ENCODE measurements around the gene COA5. TPM values are rescaled to one million over a fixed set of nuclear protein-coding genes. Genes with fewer than 3 reads are reported as not detected.

COA5 gene, protein sequence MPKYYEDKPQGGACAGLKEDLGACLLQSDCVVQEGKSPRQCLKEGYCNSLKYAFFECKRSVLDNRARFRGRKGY
- total RNA-seq (10 to 100 TPM; 18.7 to 20.4 TPM), polyA plus RNA-seq (10 to 100 TPM in 1 of 2 donors, 1 to 10 TPM in 1; 9.7 to 42.0 TPM)

DNA sequence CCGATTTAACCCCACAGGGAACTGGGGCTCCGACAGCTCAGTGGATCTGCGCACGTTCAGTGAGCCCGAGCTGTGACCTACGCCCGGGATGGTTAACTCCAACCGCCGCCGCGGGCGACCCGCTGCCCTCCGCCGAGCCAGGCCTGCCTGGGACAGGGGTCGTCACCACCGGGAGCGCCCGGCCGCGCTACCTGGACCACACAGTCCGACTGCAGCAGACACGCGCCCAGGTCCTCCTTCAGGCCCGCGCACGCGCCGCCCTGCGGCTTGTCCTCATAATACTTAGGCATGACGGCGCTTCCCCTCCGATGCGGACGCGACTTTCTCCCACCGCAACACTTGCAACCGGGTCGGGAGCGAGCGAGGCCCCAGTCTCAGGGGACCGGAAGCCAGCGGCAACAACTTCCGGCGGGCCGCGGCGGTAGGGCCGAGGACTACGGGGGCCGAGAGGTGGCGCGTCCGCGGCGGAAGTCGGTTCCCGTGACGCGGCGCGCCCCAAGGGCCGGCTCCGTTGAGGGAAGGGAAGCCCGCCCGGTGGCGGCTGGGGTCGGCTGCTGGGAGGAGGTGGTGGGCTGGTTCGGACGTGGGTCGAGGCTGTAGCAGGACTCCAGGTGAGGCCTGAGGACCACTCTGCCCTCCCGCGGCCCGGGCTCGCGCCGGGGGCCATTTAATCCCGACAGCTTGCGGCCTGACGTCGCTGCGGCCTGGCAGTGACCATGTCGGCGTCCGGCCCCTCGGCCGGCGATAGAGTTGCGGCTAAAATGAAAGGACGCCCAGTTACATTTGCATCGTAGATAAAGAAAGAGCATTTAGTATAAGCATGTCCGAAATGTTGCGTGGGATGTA lies at the start of gene COA5, which contains the start of gene UNC50:
Gene COA5, minus strand, starts transcription at position 397 of the 846 bp plus-strand sequence. Its CDS starts 107 bp downstream, at position 290.
Gene UNC50, plus strand, starts transcription at position 474 of the 846 bp plus-strand sequence. CDS start 1,171 bp downstream, outside the sequence.
- Histone ChIP-seq H3K9ac (ENCODE audit: low read depth in 1 of 2, low read length in 2 of 2) (peak within 1 kb of the TSS; percentile 94 to 97), H3K27ac (ENCODE audit: low read depth in 1 of 2, low read length in 2 of 2) (peak within 1 kb of the TSS; percentile 85 to 96), H3K27me3 (ENCODE audit: control insufficient read depth in 4 of 4, insufficient read depth in 4 of 4, low read length in 3 of 4) (no peaks in the 10 kb centered on the region), H3K9me3 (ENCODE audit: control insufficient read depth in 4 of 4, low read length in 3 of 4) (no peaks in the 10 kb centered on the region), H3K4me1 (ENCODE audit: control insufficient read depth in 4 of 4, insufficient read depth in 4 of 4, low read length in 3 of 4) (peaks cover 16 to 44% (median 34%) of the 10 kb centered on the region in 4 donors), H3K4me3 (ENCODE audit: low read depth in 1 of 3, low read length in 3 of 3) (peak within 1 kb of the TSS; percentile 70 to 97 (median 82)), H3K36me3 (ENCODE audit: control insufficient read depth in 4 of 4, insufficient read depth in 3 of 4, low read depth in 1 of 4, low read length in 3 of 4) (peaks cover 2 to 22% (median 16%) of the 10 kb centered on the region in 4 donors)
- peak; percentile 88 for DNase-seq (ENCODE audit: low spot score)
- under 1% methylated on average over 93 of the region's 93 CpGs for WGBS
- TF ChIP-seq, protein P1, sequence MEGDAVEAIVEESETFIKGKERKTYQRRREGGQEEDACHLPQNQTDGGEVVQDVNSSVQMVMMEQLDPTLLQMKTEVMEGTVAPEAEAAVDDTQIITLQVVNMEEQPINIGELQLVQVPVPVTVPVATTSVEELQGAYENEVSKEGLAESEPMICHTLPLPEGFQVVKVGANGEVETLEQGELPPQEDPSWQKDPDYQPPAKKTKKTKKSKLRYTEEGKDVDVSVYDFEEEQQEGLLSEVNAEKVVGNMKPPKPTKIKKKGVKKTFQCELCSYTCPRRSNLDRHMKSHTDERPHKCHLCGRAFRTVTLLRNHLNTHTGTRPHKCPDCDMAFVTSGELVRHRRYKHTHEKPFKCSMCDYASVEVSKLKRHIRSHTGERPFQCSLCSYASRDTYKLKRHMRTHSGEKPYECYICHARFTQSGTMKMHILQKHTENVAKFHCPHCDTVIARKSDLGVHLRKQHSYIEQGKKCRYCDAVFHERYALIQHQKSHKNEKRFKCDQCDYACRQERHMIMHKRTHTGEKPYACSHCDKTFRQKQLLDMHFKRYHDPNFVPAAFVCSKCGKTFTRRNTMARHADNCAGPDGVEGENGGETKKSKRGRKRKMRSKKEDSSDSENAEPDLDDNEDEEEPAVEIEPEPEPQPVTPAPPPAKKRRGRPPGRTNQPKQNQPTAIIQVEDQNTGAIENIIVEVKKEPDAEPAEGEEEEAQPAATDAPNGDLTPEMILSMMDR (IDR thresholded peaks at IDR 0.05; ENCODE audit: low read depth, low read length, missing input control): no peak
- TF ChIP-seq GABPA (IDR thresholded peaks at IDR 0.05 in 1 of 2, conservative IDR thresholded peaks at IDR 0.05 in 1 of 2) (peak; percentile 87 to 98), FOXA1 (IDR thresholded peaks at IDR 0.05) (no peak), RAD21 (IDR thresholded peaks at IDR 0.05) (peak in 1 of 2 donors; percentile 25), JUND (IDR thresholded peaks at IDR 0.05) (no peak), YY1 (IDR thresholded peaks at IDR 0.05) (peak; percentile 80)
- TF ChIP-seq, protein P2, sequence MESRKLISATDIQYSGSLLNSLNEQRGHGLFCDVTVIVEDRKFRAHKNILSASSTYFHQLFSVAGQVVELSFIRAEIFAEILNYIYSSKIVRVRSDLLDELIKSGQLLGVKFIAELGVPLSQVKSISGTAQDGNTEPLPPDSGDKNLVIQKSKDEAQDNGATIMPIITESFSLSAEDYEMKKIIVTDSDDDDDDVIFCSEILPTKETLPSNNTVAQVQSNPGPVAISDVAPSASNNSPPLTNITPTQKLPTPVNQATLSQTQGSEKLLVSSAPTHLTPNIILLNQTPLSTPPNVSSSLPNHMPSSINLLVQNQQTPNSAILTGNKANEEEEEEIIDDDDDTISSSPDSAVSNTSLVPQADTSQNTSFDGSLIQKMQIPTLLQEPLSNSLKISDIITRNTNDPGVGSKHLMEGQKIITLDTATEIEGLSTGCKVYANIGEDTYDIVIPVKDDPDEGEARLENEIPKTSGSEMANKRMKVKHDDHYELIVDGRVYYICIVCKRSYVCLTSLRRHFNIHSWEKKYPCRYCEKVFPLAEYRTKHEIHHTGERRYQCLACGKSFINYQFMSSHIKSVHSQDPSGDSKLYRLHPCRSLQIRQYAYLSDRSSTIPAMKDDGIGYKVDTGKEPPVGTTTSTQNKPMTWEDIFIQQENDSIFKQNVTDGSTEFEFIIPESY (IDR thresholded peaks at IDR 0.05): peak; percentile 25

DNA sequence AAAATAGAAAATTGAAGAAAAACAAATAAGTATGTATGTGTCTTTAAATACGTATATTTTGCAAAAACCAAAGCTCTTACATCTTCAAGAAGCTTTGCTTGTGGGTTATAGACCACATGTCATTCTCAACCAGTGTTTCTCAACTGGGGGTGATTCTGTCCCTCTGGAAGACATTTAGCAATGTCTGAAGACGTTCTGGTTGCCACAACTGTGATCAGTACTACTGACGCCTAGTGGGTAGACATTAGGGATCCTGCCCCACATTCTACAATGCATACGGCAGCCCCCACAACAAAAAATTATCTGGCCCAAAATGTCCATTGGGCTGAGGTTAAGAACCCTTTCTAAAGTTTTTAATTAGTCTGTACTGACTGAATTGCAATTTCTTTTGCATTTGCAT lies 48.5 kb upstream of the COA5 start:
- TF ChIP-seq, protein P3, sequence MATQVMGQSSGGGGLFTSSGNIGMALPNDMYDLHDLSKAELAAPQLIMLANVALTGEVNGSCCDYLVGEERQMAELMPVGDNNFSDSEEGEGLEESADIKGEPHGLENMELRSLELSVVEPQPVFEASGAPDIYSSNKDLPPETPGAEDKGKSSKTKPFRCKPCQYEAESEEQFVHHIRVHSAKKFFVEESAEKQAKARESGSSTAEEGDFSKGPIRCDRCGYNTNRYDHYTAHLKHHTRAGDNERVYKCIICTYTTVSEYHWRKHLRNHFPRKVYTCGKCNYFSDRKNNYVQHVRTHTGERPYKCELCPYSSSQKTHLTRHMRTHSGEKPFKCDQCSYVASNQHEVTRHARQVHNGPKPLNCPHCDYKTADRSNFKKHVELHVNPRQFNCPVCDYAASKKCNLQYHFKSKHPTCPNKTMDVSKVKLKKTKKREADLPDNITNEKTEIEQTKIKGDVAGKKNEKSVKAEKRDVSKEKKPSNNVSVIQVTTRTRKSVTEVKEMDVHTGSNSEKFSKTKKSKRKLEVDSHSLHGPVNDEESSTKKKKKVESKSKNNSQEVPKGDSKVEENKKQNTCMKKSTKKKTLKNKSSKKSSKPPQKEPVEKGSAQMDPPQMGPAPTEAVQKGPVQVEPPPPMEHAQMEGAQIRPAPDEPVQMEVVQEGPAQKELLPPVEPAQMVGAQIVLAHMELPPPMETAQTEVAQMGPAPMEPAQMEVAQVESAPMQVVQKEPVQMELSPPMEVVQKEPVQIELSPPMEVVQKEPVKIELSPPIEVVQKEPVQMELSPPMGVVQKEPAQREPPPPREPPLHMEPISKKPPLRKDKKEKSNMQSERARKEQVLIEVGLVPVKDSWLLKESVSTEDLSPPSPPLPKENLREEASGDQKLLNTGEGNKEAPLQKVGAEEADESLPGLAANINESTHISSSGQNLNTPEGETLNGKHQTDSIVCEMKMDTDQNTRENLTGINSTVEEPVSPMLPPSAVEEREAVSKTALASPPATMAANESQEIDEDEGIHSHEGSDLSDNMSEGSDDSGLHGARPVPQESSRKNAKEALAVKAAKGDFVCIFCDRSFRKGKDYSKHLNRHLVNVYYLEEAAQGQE (IDR thresholded peaks at IDR 0.05): no peak
- 86% methylated on average over 4 of the region's 4 CpGs for WGBS
- DNase-seq (ENCODE audit: low spot score): no peak
- Histone ChIP-seq H3K4me3 (ENCODE audit: low read depth in 1 of 3, low read length in 3 of 3) (no peak overlapping the region), H3K36me3 (ENCODE audit: control insufficient read depth in 4 of 4, insufficient read depth in 3 of 4, low read depth in 1 of 4, low read length in 3 of 4) (peaks cover 0 to 2% (median 0%) of the 10 kb centered on the region in 4 donors), H3K9ac (ENCODE audit: low read depth in 1 of 2, low read length in 2 of 2) (no peak overlapping the region), H3K9me3 (ENCODE audit: control insufficient read depth in 4 of 4, low read length in 3 of 4) (no peaks in the 10 kb centered on the region), H3K27ac (ENCODE audit: low read depth in 1 of 2, low read length in 2 of 2) (no peak overlapping the region), H3K4me1 (ENCODE audit: control insufficient read depth in 4 of 4, insufficient read depth in 4 of 4, low read length in 3 of 4) (no peaks in the 10 kb centered on the region), H3K27me3 (ENCODE audit: control insufficient read depth in 4 of 4, insufficient read depth in 4 of 4, low read length in 3 of 4) (no peaks in the 10 kb centered on the region)

Data from liver (tissue), 9 donors.